WERI-Rb-1 (cell line): Measurements from ENCODE around the gene TGFBI.

Source experiments
- DNase-seq: peaks from one replicate; pipeline ENCODE4 v3.0.0-alpha.2; 2020
- H3K27ac ChIP-seq: fragments of 250-450 bp; sonication (Bioruptor Pico); 2 replicates; pipeline ENCODE4 v1.5.1; 2020; ENCODE audit warnings: mild to moderate bottlenecking, moderate library complexity
- H3K27me3 ChIP-seq: fragments of 250-450 bp; sonication (Bioruptor Pico); 2 replicates; pipeline ENCODE4 v1.5.1; 2021; ENCODE audit warnings: mild to moderate bottlenecking, low read depth, moderate library complexity; ENCODE audit not compliant: insufficient read depth, severe bottlenecking
- H3K36me3 ChIP-seq: fragments of 250-450 bp; sonication (Bioruptor Pico); 2 replicates; pipeline ENCODE4 v1.5.1; 2020; ENCODE audit warnings: mild to moderate bottlenecking, moderate library complexity
- H3K4me3 ChIP-seq: 2 replicates; pipeline ENCODE4 v1.5.1; 2011; ENCODE audit warnings: low read depth, mild to moderate bottlenecking, control low read depth, low read length
- H3K9me3 ChIP-seq: fragments of 250-450 bp; sonication (Bioruptor Pico); 2 replicates; pipeline ENCODE4 v1.5.1; 2021; ENCODE audit warnings: mild to moderate bottlenecking, moderate library complexity; ENCODE audit not compliant: severe bottlenecking
- CTCF ChIP-seq: IDR thresholded peaks from 2 replicates; pipeline ENCODE4 v1.5.1; 2011; ENCODE audit warnings: low read depth, mild to moderate bottlenecking, control low read depth, inconsistent platforms, low read length

The TGFBI gene

GRCh38 chr5:136030252-136030651 lies 1.5 kb downstream of the TGFBI start:
- no peak for TF ChIP-seq CTCF
- Histone ChIP-seq H3K27ac (no peak overlapping the region), H3K4me3 (no peak overlapping the region), H3K36me3 (no peaks in the 10 kb centered on the region), H3K9me3 (no peaks in the 10 kb centered on the region), H3K27me3 (no peaks in the 10 kb centered on the region)
- no peak for DNase-seq

GRCh38 chr5:136030956-136031611 lies 2.3 kb downstream of the TGFBI start:
- no peaks in the 10 kb centered on the region for H3K36me3 ChIP-seq
- H3K27me3 ChIP-seq, result no peaks in the 10 kb centered on the region
- no peak for DNase-seq
- no peaks in the 10 kb centered on the region for H3K9me3 ChIP-seq
- H3K4me3 ChIP-seq, result no peak overlapping the region
- H3K27ac ChIP-seq, result no peak overlapping the region
- TF ChIP-seq CTCF, result no peak

GRCh38 chr5:136031711-136032110 lies 2.9 kb downstream of the TGFBI start:
- Histone ChIP-seq H3K4me3 (no peak overlapping the region), H3K27me3 (no peaks in the 10 kb centered on the region), H3K9me3 (no peaks in the 10 kb centered on the region), H3K27ac (no peak overlapping the region), H3K36me3 (no peaks in the 10 kb centered on the region)
- no peak for TF ChIP-seq CTCF
- DNase-seq, result no peak

GRCh38 chr5:136032564-136032963 lies 3.8 kb downstream of the TGFBI start:
- no peak for TF ChIP-seq CTCF
- H3K27ac ChIP-seq, result no peak overlapping the region
- no peaks in the 10 kb centered on the region for H3K27me3 ChIP-seq
- H3K36me3 ChIP-seq, result no peaks in the 10 kb centered on the region
- no peak for DNase-seq
- no peaks in the 10 kb centered on the region for H3K9me3 ChIP-seq
- H3K4me3 ChIP-seq, result no peak overlapping the region

- no peak for DNase-seq
- no peaks in the 10 kb centered on the region for H3K27me3 ChIP-seq
- H3K36me3 ChIP-seq, result no peaks in the 10 kb centered on the region
- H3K27ac ChIP-seq, result no peak overlapping the region
- H3K9me3 ChIP-seq, result no peaks in the 10 kb centered on the region
- no peak for TF ChIP-seq CTCF
- no peak overlapping the region for H3K4me3 ChIP-seq
Observed at GRCh38 chr5:136033234-136033633, 4.4 kb downstream of the TGFBI start.

GRCh38 chr5:136033848-136034247 lies 5.1 kb downstream of the TGFBI start:
- DNase-seq, result no peak
- Histone ChIP-seq H3K27me3 (no peaks in the 10 kb centered on the region), H3K27ac (no peak overlapping the region), H3K36me3 (no peaks in the 10 kb centered on the region), H3K9me3 (no peaks in the 10 kb centered on the region), H3K4me3 (no peak overlapping the region)
- no peak for TF ChIP-seq CTCF
